Stimulated activated CD4-positive, alpha-beta T cell treated with anti-CD3 and anti-CD28 coated beads, Interleukin-4, amount 100 ng/mL, for 1 hour (primary cell): ENCODE results near the gene PDGFC.

Experiments
- DNase-seq: peaks from one replicate; pipeline ENCODE4 v3.0.0-alpha.2; 2020

Gene PDGFC

GRCh38 chr4:156971676-156972378 lies at the start of gene PDGFC:
PDGFC (minus strand) TSS chr4:156971799; CDS start chr4:156970903, 896 bp downstream.
- no peak for DNase-seq

- no peak for DNase-seq
Measured at GRCh38 chr4:157020882-157021281, 49.3 kb upstream of the PDGFC start.

- no peak for DNase-seq
Measured at GRCh38 chr4:157018920-157019490, 47.4 kb upstream of the PDGFC start.

- no peak for DNase-seq
Measured at GRCh38 chr4:157014621-157015591, 43.3 kb upstream of the PDGFC start.

- no peak for DNase-seq
Measured at GRCh38 chr4:157013656-157014055, 42.1 kb upstream of the PDGFC start.

- no peak for DNase-seq
Measured at GRCh38 chr4:157012781-157013180, 41.2 kb upstream of the PDGFC start.

GRCh38 chr4:157012296-157012695 lies 40.7 kb upstream of the PDGFC start:
- DNase-seq, result no peak

- DNase-seq, result no peak
Measured at GRCh38 chr4:157010630-157011029, 39.0 kb upstream of the PDGFC start.

- no peak for DNase-seq
Measured at GRCh38 chr4:157005831-157006230, 34.2 kb upstream of the PDGFC start.

- no peak for DNase-seq
Measured at GRCh38 chr4:157005193-157005592, 33.6 kb upstream of the PDGFC start.

GRCh38 chr4:157004279-157005161 lies 32.9 kb upstream of the PDGFC start:
- DNase-seq, result no peak

- DNase-seq, result no peak
Measured at GRCh38 chr4:156999175-156999517, 27.5 kb upstream of the PDGFC start.

GRCh38 chr4:156998500-156999174 lies 27.0 kb upstream of the PDGFC start:
- DNase-seq, result no peak

GRCh38 chr4:156992943-156993342 lies 21.3 kb upstream of the PDGFC start:
- DNase-seq, result no peak

GRCh38 chr4:156991161-156991560 lies 19.6 kb upstream of the PDGFC start:
- no peak for DNase-seq

- no peak for DNase-seq
Measured at GRCh38 chr4:156983366-156983765, 11.8 kb upstream of the PDGFC start.

- DNase-seq, result no peak
Measured at GRCh38 chr4:156981262-156981769, 9.7 kb upstream of the PDGFC start.

- no peak for DNase-seq
Measured at GRCh38 chr4:156977435-156978160, 6.0 kb upstream of the PDGFC start.

- no peak for DNase-seq
Measured at GRCh38 chr4:156976147-156976546, 4.5 kb upstream of the PDGFC start.

- no peak for DNase-seq
Measured at GRCh38 chr4:156975686-156976085, 4.1 kb upstream of the PDGFC start.

GRCh38 chr4:156974264-156974663 lies 2.7 kb upstream of the PDGFC start:
- DNase-seq, result no peak
